H1 (cell line): Measurements from ENCODE around the gene EVC2. TPM values are rescaled to one million over a fixed set of nuclear protein-coding genes. Genes with fewer than 3 reads are reported as not detected.

Experiments
- CTCF ChIA-PET: fragments of 300-600 bp; sonication (Branson Sonifier 250); formaldehyde crosslinking; loops from one replicate; lab custom pipeline; 2021; ENCODE audit not compliant: partially characterized antibody; lab: Charles Lee
- POLR2A ChIA-PET: fragments of 300-600 bp; sonication (Branson Sonifier 250); formaldehyde crosslinking; loops from one replicate; lab custom pipeline; 2021; ENCODE audit warnings: inconsistent platforms; ENCODE audit not compliant: partially characterized antibody; lab: Charles Lee
- DNase-seq, 2 experiments: peaks; one replicate each; pipeline versions ENCODE4 v3.0.0 to v3.0.0-alpha.2; 2010 to 2022; ENCODE audit warnings: low spot score in 2 of 2, low read depth in 1 of 2, mixed read lengths in 1 of 2
- FAIRE-seq: peaks from 2 replicates; lab custom pipeline; 2011; peaks lifted over from hg19 to GRCh38; lab: Jason Lieb, UNC
- H2AFZ ChIP-seq: 2 replicates; pipeline ENCODE4 v1.8.1; 2012; ENCODE audit warnings: low read length, inconsistent platforms
- H2AK5ac ChIP-seq: 2 replicates; pipeline ENCODE4 v1.6.1; 2013; ENCODE audit warnings: low read depth, low read length
- H2BK120ac ChIP-seq: replicated peaks from 2 replicates; pipeline ENCODE3; 2013; ENCODE audit warnings: low read depth, low read length, inconsistent platforms
- H2BK12ac ChIP-seq: 2 replicates; pipeline ENCODE4 v1.6.1; 2013; ENCODE audit warnings: low read depth, low read length
- H2BK15ac ChIP-seq: 2 replicates; pipeline ENCODE4 v1.6.1; 2013; ENCODE audit warnings: low read length
- H2BK20ac ChIP-seq: 2 replicates; pipeline ENCODE4 v1.6.1; 2013; ENCODE audit warnings: low read length
- H2BK5ac ChIP-seq: 2 replicates; pipeline ENCODE4 v1.6.1; 2013; ENCODE audit warnings: low read depth, low read length
- H3K14ac ChIP-seq: 2 replicates; pipeline ENCODE4 v1.6.1; 2013; ENCODE audit warnings: inconsistent platforms; ENCODE audit not compliant: insufficient read length
- H3K18ac ChIP-seq: 2 replicates; pipeline ENCODE4 v1.6.1; 2013; ENCODE audit warnings: low read length; ENCODE audit errors: extremely low read depth
- H3K23ac ChIP-seq: 2 replicates; pipeline ENCODE4 v1.6.1; 2013; ENCODE audit warnings: inconsistent platforms; ENCODE audit not compliant: insufficient read length
- H3K23me2 ChIP-seq: 2 replicates; pipeline ENCODE4 v1.6.1; 2013; ENCODE audit warnings: low read depth, low read length
- H3K27ac ChIP-seq: 2 replicates; pipeline ENCODE4 v1.6.1; 2011; ENCODE audit warnings: low read depth, low read length, inconsistent platforms
- H3K27me3 ChIP-seq, 4 experiments: replicated peaks in 1 of 4; 1 replicate in 1 of 4; 2 replicates in 3 of 4; pipeline versions ENCODE4 v1.6.1 to v1.8.1; 2011 to 2013; ENCODE audit warnings: low read length in 3 of 4, mild to moderate bottlenecking in 3 of 4, inconsistent platforms in 2 of 4, mixed read lengths in 2 of 4, moderate library complexity in 1 of 4; ENCODE audit not compliant: control insufficient read depth in 3 of 4, insufficient read depth in 3 of 4; ENCODE audit errors: extremely low read depth in 1 of 4
- H3K36me3 ChIP-seq, 4 experiments: 2 replicates each; pipeline versions ENCODE4 v1.6.1 to v1.8.1; 2011 to 2013; ENCODE audit warnings: mild to moderate bottlenecking in 4 of 4, low read length in 3 of 4, moderate library complexity in 2 of 4, control low read depth in 1 of 4, inconsistent platforms in 1 of 4; ENCODE audit not compliant: insufficient read depth in 4 of 4, control insufficient read depth in 2 of 4
- H3K4ac ChIP-seq: replicated peaks from 2 replicates; pipeline ENCODE3; 2013; ENCODE audit warnings: low read length, low read depth, mixed read lengths, inconsistent platforms; ENCODE audit not compliant: insufficient read length
- H3K4me1 ChIP-seq, 4 experiments: replicated peaks in 1 of 4; 1 replicate in 1 of 4; 2 replicates in 3 of 4; pipeline versions ENCODE4 v1.6.1 to v1.8.1; 2011 to 2013; ENCODE audit warnings: low read length in 3 of 4, inconsistent platforms in 2 of 4, mixed read lengths in 1 of 4; ENCODE audit not compliant: insufficient read depth in 4 of 4, control insufficient read depth in 3 of 4
- H3K4me2 ChIP-seq, 2 experiments: 2 replicates each; pipeline versions ENCODE4 v1.6.1 to v1.8.1; 2011 to 2013; ENCODE audit warnings: low read depth in 2 of 2, low read length in 2 of 2, control low read depth in 1 of 2, inconsistent platforms in 1 of 2, mild to moderate bottlenecking in 1 of 2; ENCODE audit not compliant: insufficient read depth in 1 of 2
- H3K4me3 ChIP-seq, 4 experiments: fragments of 200-600, 300-600 bp in 1 of 4; sonication (generic), shearing (Covaris generic), sonication (Bioruptor Twin) in 1 of 4; 2 replicates each; pipeline versions ENCODE4 v1.5.1 to v1.8.1; 2011 to 2016; ENCODE audit warnings: low read length in 4 of 4, low read depth in 3 of 4, control low read depth in 2 of 4, inconsistent platforms in 2 of 4, mild to moderate bottlenecking in 2 of 4, mixed read lengths in 1 of 4, moderate library complexity in 1 of 4; ENCODE audit not compliant: insufficient read depth in 2 of 4; ENCODE audit errors: extremely low read depth in 1 of 4
- H3K56ac ChIP-seq: replicated peaks from 2 replicates; pipeline ENCODE3; 2013; ENCODE audit warnings: low read depth, mild to moderate bottlenecking, mixed read lengths, low read length, inconsistent platforms; ENCODE audit not compliant: insufficient read length
- H3K79me1 ChIP-seq: 2 replicates; pipeline ENCODE4 v1.6.1; 2013; ENCODE audit warnings: low read depth, low read length, control low read depth
- H3K79me2 ChIP-seq, 2 experiments: 2 replicates each; pipeline versions ENCODE4 v1.6.1 to v1.8.1; 2012 to 2013; ENCODE audit warnings: low read length in 2 of 2, mild to moderate bottlenecking in 2 of 2, inconsistent platforms in 1 of 2; ENCODE audit not compliant: insufficient read depth in 2 of 2, control insufficient read depth in 1 of 2
- H3K9ac ChIP-seq, 4 experiments: replicated peaks in 1 of 4; 1 replicate in 1 of 4; 2 replicates in 3 of 4; pipeline versions ENCODE4 v1.6.1 to v1.8.1; 2011 to 2013; ENCODE audit warnings: low read depth in 3 of 4, low read length in 3 of 4, control low read depth in 2 of 4, mild to moderate bottlenecking in 2 of 4, moderate library complexity in 2 of 4, inconsistent platforms in 1 of 4; ENCODE audit errors: extremely low read depth in 1 of 4
- H3K9me3 ChIP-seq, 2 experiments: 2 replicates each; pipeline versions ENCODE4 v1.6.1 to v1.8.1; 2012 to 2013; ENCODE audit warnings: mild to moderate bottlenecking in 2 of 2, moderate library complexity in 2 of 2, control low read depth in 1 of 2, inconsistent platforms in 1 of 2, low read depth in 1 of 2, low read length in 1 of 2, mixed read lengths in 1 of 2; ENCODE audit not compliant: insufficient read depth in 2 of 2
- H4K20me1 ChIP-seq, 2 experiments: replicated peaks in 1 of 2; 2 replicates each; pipeline versions ENCODE3 to v1.8.1; 2011 to 2013; ENCODE audit warnings: inconsistent platforms in 2 of 2, low read length in 2 of 2, mild to moderate bottlenecking in 1 of 2; ENCODE audit not compliant: insufficient read depth in 2 of 2, control insufficient read depth in 1 of 2
- H4K5ac ChIP-seq: 2 replicates; pipeline ENCODE4 v1.6.1; 2013; ENCODE audit warnings: low read length, low read depth, mixed read lengths, inconsistent platforms; ENCODE audit not compliant: insufficient read length
- H4K8ac ChIP-seq: 2 replicates; pipeline ENCODE4 v1.8.0; 2013; ENCODE audit warnings: mild to moderate bottlenecking, moderate library complexity, low read length, inconsistent platforms; ENCODE audit not compliant: insufficient read depth; ENCODE audit errors: extremely low read depth
- H4K91ac ChIP-seq: replicated peaks from 2 replicates; pipeline ENCODE3; 2013; ENCODE audit warnings: low read length, mixed read lengths, inconsistent platforms; ENCODE audit not compliant: insufficient read length
- BACH1 ChIP-seq: IDR thresholded peaks from 2 replicates; pipeline ENCODE4 v1.6.1; 2012; ENCODE audit warnings: low read length, improper control_type of control experiment
- CBX8 ChIP-seq: fragments of 300-800, 300-1000 bp; sonication (generic); IDR thresholded peaks from 2 replicates; pipeline ENCODE4 v1.7.1; 2016; ENCODE audit warnings: low read depth, low read length, borderline replicate concordance
- CEBPB ChIP-seq: IDR thresholded peaks from 2 replicates; pipeline ENCODE4 v1.6.1; 2012; ENCODE audit warnings: low read depth, low read length
- EGR1 ChIP-seq: IDR thresholded peaks from 2 replicates; pipeline ENCODE4 v1.6.1; 2011; ENCODE audit warnings: low read depth, low read length, borderline replicate concordance
- EZH2 ChIP-seq: fragments of 200-600 bp; sonication (generic); IDR thresholded peaks from 2 replicates; pipeline ENCODE4 v1.7.1; 2012; ENCODE audit warnings: low read depth, mild to moderate bottlenecking, moderate library complexity, low read length, inconsistent platforms; ENCODE audit not compliant: severe bottlenecking
- FOSL1 ChIP-seq: IDR thresholded peaks from 2 replicates; pipeline ENCODE4 v1.6.1; 2011; ENCODE audit warnings: mild to moderate bottlenecking, low read depth, low read length, moderate library complexity; ENCODE audit not compliant: insufficient read depth
- GTF2F1 ChIP-seq: IDR thresholded peaks from 2 replicates; pipeline ENCODE4 v1.6.1; 2012; ENCODE audit warnings: low read depth, low read length, improper control_type of control experiment, borderline replicate concordance
- JUND ChIP-seq: IDR thresholded peaks from 2 replicates; pipeline ENCODE4 v1.6.1; 2011; ENCODE audit warnings: mild to moderate bottlenecking, improper control_type of control experiment, low read length
- MAFK ChIP-seq: IDR thresholded peaks from 2 replicates; pipeline ENCODE4 v1.6.1; 2012; ENCODE audit warnings: low read depth, mild to moderate bottlenecking, improper control_type of control experiment, low read length
- PHF8 ChIP-seq: fragments of 200-600 bp; sonication (generic); conservative IDR thresholded peaks from 2 replicates; pipeline ENCODE4 v1.7.1; 2012; ENCODE audit warnings: low read depth, mild to moderate bottlenecking, inconsistent platforms, low read length, moderate library complexity
- POLR2A ChIP-seq, 2 experiments: IDR thresholded peaks; 1 replicate in 1 of 2; 2 replicates in 1 of 2; pipeline ENCODE4 v1.6.1; 2011; ENCODE audit warnings: low read depth in 2 of 2, low read length in 2 of 2, mild to moderate bottlenecking in 2 of 2; ENCODE audit errors: control extremely low read depth in 1 of 2
- POU5F1 ChIP-seq: IDR thresholded peaks from 2 replicates; pipeline ENCODE4 v1.6.1; 2011; ENCODE audit warnings: low read depth, mild to moderate bottlenecking, low read length, moderate library complexity
- RNF2 ChIP-seq: fragments of 200-900, 300-1000 bp; sonication (generic); IDR thresholded peaks from 2 replicates; pipeline ENCODE4 v1.7.1; 2016; ENCODE audit warnings: borderline replicate concordance, low read depth, mild to moderate bottlenecking, antibody characterized with exemption, low read length; ENCODE audit not compliant: poor library complexity, severe bottlenecking; ENCODE audit errors: missing control alignments
- SP1 ChIP-seq: IDR thresholded peaks from 2 replicates; pipeline ENCODE4 v1.6.1; 2011; ENCODE audit warnings: low read depth, low read length
- TBP ChIP-seq: IDR thresholded peaks from 2 replicates; pipeline ENCODE4 v1.6.1; 2011; ENCODE audit warnings: low read depth, low read length, improper control_type of control experiment
- TCF12 ChIP-seq: IDR thresholded peaks from 2 replicates; pipeline ENCODE4 v1.6.1; 2011; ENCODE audit warnings: low read depth, mild to moderate bottlenecking, low read length
- WGBS, 2 experiments: shearing (Covaris generic) in 1 of 2; methylation state at CpG; one replicate each; pipeline versions ENCODE4 v1.1.6 to v1.1.7; 2013 to 2015; ENCODE audit warnings: low lambda C conversion rate in 2 of 2, mixed read lengths in 2 of 2, inconsistent platforms in 1 of 2, low coverage in 1 of 2, missing lambda C conversion rate in 1 of 2; ENCODE audit not compliant: insufficient replicate concordance in 2 of 2, insufficient coverage in 1 of 2, insufficient read length in 1 of 2; ENCODE audit errors: extremely low coverage in 1 of 2, missing lambda C conversion rate in 1 of 2; 5-methylcytosine and 5-hydroxymethylcytosine counted together
- polyA plus RNA-seq, 7 experiments: library from polyadenylated mRNA; depleted of rRNA in 3 of 7; stranded (reverse) in 5 of 7; unstranded in 2 of 7; fragments of >200 nt in 5 of 7; fragments of 200-250 nt in 2 of 7; gene quantifications; 1 replicate in 5 of 7; 2 replicates in 1 of 7; 4 replicates in 1 of 7; pipeline versions ENCODE4 v1.2.1 to v1.2.3, GENCODE V29; 2011 to 2013; ENCODE audit warnings: missing spikeins in 2 of 7, mixed read lengths in 2 of 7
- total RNA-seq: library from RNA; stranded (reverse); fragmentation: NEBNext Ultra II Directional; extraction: Animal tissue kit (Norgen Biotek cat#: 25700); gene quantifications from 2 replicates; pipeline ENCODE4 v1.2.1, GENCODE V29; 2021

The EVC2 gene
- total and polyA plus RNA-seq, 2 of the 8 experiments (the other 6 are each of a cell fraction or from before 2014, with no cell fraction given) = 0.73 to 5.9 TPM

DNA sequence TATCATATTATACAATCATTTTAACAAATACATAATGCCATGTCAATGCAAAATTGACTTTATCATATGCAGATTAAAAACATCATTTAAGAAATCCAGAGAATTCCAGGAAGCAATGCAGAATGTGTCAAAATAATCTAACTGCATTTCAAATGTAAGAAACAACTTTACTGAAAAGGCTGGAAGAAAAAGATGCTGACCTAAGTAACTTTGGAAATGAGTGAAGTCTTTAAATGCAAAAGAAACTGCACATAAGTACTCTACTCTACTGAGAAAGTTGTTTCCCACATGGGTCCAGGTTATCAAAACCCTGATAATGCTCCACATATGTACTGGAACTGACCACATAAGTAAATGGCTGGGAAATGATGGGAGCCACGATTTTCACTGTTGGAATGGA is 149.9 kb downstream of the EVC2 start:
- no peaks in the 10 kb centered on the region for H3K9me3 ChIP-seq
- H3K36me3 ChIP-seq = no peaks in the 10 kb centered on the region
- no peaks in the 10 kb centered on the region for H3K23me2 ChIP-seq
- no peak overlapping the region for H3K56ac ChIP-seq
- H2BK20ac ChIP-seq = no peak overlapping the region
- no peaks in the 10 kb centered on the region for H3K4me1 ChIP-seq
- no peaks in the 10 kb centered on the region for H3K79me2 ChIP-seq
- no peak overlapping the region for H2AK5ac ChIP-seq
- no peaks in the 10 kb centered on the region for H3K27me3 ChIP-seq
- H3K18ac ChIP-seq = no peak overlapping the region
- H3K14ac ChIP-seq = no peak overlapping the region
- no peaks in the 10 kb centered on the region for H3K79me1 ChIP-seq
- no peak overlapping the region for H3K4me3 ChIP-seq
- ChIA-PET CTCF (no interaction called here), POLR2A (no interaction called here)
- no peak overlapping the region for H2BK12ac ChIP-seq
- no peak overlapping the region for H3K4me2 ChIP-seq
- H3K4ac ChIP-seq = no peak overlapping the region
- H4K20me1 ChIP-seq = no peaks in the 10 kb centered on the region
- no peak for FAIRE-seq
- H2BK120ac ChIP-seq = no peak overlapping the region
- H4K91ac ChIP-seq = no peak overlapping the region
- no peak for DNase-seq
- no peak overlapping the region for H3K27ac ChIP-seq
- H2BK5ac ChIP-seq = no peak overlapping the region
- no peak overlapping the region for H2BK15ac ChIP-seq
- H2AFZ ChIP-seq = no peak overlapping the region
- no peak overlapping the region for H4K5ac ChIP-seq
- H3K9ac ChIP-seq = no peak overlapping the region
- WGBS, 2 experiments = 88% methylated on average over 1 of the region's 1 CpG; no CpG with 5 or more reads in 1 of the 2 experiments
- no peak overlapping the region for H4K8ac ChIP-seq
- no peak overlapping the region for H3K23ac ChIP-seq
- TF ChIP-seq BACH1 (no peak), POU5F1 (no peak), MAFK (no peak), GTF2F1 (no peak), PHF8 (no peak), JUND (no peak), CEBPB (no peak), CBX8 (no peak), EZH2 (no peak), POLR2A (IDR thresholded peaks at IDR 0.05; ENCODE audit: control extremely low read depth in 1 of 2, low read depth in 2 of 2, low read length in 2 of 2) (no peak), EGR1 (no peak), TBP (no peak), FOSL1 (no peak), RNF2 (no peak), SP1 (no peak), TCF12 (no peak)
